ENCODE measurements around the gene RIPK4.

RIPK4 gene

GRCh38 chr21:41691205-41692184, 75.4 kb downstream of the RIPK4 start:
- H3K4me3 ChIP-seq (ENCODE audit: low read depth, low read length): no peak overlapping the region
- DNase-seq (ENCODE audit: low read depth): no peak
- TF ChIP-seq CTCF (IDR thresholded peaks at IDR 0.05; ENCODE audit: control insufficient read depth, extremely low read depth, insufficient read depth): no peak
